ENCODE measurements around the gene INKA1.
"Not testable (repeated sequence)": the region's sequence is repeated elsewhere in the genome, so short reads cannot be mapped to it uniquely, and the experiment has no call there.

INKA1 gene

DNA sequence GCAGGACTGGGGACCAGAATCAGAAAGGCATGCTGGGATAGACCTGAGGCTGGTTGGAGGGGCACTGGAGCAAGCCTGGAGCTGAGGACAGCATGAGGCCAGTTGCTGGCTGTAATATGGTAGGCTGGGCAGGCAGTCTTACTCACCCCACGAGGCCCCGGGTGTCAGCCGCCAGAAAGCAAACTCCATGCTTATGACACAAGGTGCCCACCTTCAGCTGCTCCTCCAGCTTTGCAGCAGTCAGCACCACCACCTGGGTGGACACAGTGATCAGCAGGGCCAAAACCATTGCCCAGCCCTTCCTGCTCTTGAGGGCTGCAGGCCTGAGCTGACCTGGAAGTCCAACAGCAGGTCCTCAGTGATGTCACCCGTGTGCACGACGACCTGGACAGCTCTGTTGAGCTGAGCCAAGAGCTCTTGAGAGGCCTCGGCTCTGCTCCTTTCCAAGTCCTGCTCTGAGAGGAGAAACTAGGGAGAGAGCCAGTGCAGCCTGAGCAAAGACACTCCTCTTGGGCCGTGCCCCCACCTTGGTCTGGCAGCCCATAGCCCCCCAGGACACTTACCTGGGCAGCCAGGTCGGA is 9.9 kb downstream of the INKA1 start:
- TF ChIP-seq ZNF274 (IDR thresholded peaks at IDR 0.05; ENCODE audit: low read depth, low read length) = no peak
- H3K4me3 ChIP-seq (ENCODE audit: low read length) = peak overlapping the region; percentile 56; the same call in 1 of the 2 replicates

DNA sequence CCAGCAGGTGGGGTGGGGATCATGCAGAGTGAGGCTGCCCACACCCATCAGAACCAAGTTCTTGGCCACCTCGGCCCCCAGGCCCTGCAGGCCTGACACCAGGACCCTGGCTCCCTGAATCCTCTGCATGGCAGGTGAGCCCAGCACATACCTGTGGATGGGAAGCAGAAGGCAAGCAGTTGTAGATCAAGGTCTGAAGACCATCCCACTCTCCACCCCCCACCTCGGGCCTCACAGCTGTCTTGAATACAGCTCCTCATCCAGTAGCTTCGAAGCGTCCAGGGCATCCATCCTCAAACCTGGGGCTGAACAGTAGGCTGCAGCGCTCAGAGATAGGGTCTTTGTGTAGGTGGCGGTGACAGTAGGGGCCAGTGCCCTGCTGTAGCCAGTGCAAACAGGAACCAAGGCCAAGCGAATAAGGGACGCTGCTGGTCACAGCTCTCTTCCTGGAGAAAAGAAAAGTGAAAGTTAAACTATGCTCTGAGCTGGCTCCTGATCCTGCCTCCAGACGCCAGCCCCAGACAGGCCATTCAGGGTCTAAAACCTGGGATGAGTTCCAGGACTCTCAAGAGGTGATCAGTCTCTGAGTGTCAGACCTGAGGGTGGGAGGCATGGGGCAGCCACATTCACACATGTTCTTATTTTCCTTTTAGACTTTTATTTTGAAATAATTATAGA is 10.6 kb downstream of the INKA1 start, which contains the start of gene UBA7:
Gene UBA7 (minus strand): TSS at position 457 of the 678 bp plus-strand sequence. CDS start 166 bp downstream, at position 291.
- H3K4me3 ChIP-seq (ENCODE audit: low read length) = peak within 1 kb of the TSS; percentile 56; the same call in 1 of the 2 replicates
- TF ChIP-seq ZNF274 (IDR thresholded peaks at IDR 0.05; ENCODE audit: low read depth, low read length) = no peak

DNA sequence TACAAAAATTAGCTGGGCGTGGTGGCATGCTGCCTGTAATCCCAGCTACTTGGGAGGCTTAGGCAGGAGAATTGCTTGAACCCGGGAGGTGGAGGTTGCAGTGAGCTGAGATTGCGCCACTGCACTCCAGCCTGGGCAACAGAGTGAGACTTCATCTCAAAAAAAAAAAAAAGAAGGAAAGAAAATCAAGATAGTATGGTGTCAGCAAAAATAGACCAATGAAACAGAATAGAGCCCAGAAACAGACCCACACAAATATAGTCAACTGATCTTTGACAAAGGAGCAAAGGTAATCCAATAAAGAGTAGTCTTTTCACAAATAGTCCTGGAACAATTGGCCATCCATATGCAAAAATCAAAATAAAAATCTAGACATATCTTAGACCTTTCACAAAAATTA is 20.1 kb downstream of the INKA1 start:
- not testable (repeated sequence) for H3K4me3 ChIP-seq (ENCODE audit: low read length)

DNA sequence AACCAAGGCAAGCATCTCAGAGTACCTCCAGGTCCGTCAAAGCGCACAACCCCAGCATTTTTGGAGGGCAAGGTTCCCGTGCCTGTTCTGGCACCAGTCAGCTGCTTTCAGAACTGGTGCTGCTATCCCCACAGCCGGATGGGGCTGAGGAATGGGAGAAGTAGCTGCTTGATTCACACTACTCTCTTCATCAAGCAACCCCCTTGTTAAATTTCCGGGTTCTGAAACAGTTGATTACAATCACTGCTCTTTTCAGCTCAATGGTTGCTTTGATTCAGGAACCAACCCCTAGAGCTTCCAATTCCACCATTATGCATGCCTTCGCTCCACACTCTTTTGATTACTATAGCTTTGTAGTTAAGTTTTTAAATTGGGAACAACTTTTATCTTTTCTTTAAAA is 23.0 kb downstream of the INKA1 start:
- no peak overlapping the region for H3K4me3 ChIP-seq (ENCODE audit: low read length)

GRCh38 chr3:49831341-49831740 is 28.3 kb downstream of the INKA1 start:
- H3K4me3 ChIP-seq (ENCODE audit: low read length) = no peak overlapping the region
- no peak for TF ChIP-seq ZNF274 (IDR thresholded peaks at IDR 0.05; ENCODE audit: low read depth, low read length)

More for the DNA sequence above, 23.0 kb downstream of the INKA1 start:
- TF ChIP-seq ZNF274 (IDR thresholded peaks at IDR 0.05; ENCODE audit: low read depth, low read length) = no peak

GRCh38 chr3:49839193-49839809 is 36.2 kb downstream of the INKA1 start:
- no peak overlapping the region for H3K4me3 ChIP-seq (ENCODE audit: low read length)
- TF ChIP-seq ZNF274 (IDR thresholded peaks at IDR 0.05; ENCODE audit: low read depth, low read length) = no peak

DNA sequence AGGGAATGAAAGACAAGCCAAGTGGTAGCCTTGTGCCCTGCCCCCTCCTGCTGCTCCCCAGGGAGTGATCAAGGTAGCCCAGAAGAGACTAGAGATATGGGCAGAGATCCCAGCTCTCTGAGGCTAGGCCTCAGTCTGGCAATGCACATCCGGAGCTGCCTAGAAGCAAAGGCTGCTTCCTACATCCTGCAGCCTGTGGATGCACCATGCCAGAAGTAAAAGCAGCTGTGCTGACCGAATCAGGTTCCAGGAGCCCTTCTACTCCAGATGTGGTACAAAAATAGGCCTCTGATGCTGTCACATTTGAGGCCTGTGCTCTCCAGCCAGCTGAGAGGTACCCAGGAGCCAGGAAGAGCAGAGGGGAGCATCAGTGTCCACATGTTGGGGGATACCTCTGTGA is 37.3 kb downstream of the INKA1 start:
- no peak for TF ChIP-seq ZNF274 (IDR thresholded peaks at IDR 0.05; ENCODE audit: low read depth, low read length)
- no peak overlapping the region for H3K4me3 ChIP-seq (ENCODE audit: low read length)

- TF ChIP-seq ZNF274 (IDR thresholded peaks at IDR 0.05; ENCODE audit: low read depth, low read length) = no peak
- no peak overlapping the region for H3K4me3 ChIP-seq (ENCODE audit: low read length)
These were observed 38.1 kb downstream of the INKA1 start for GRCh38 chr3:49841126-49841696.

- H3K4me3 ChIP-seq (ENCODE audit: low read length) = no peak overlapping the region
- no peak for TF ChIP-seq ZNF274 (IDR thresholded peaks at IDR 0.05; ENCODE audit: low read depth, low read length)
These were observed 38.7 kb downstream of the INKA1 start for GRCh38 chr3:49841806-49842205.

DNA sequence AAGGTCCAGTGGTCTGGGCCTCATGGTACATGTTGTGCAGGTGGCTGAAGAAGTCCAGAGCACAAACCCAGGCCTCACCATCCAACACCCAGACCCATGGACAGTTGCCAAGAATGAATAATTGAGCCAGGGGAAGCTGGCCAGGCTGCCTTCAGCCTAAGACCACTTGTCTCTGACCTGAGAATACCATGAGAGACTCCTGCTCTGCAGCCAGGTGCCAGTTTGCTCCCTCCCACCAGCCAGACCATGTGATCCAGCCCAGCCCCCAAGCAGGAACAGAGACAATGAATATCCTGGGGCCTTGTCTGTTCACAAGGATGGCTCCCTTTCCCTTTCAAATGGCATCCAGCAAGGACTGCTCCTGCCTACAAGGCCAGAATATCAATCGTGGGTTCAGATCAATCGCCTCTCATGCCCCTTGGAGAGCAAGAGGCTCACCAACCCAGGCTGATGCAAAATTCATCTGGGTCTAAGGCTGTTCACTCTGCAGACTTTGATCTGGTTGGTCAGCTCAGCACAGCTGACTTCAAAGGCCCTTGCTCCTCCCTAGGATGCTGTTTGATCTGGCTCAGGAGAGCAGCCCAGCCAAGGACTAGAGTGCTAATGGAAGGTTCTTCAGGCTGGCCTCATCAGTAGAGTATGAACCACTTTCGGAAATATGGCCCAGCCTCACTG is 39.9 kb downstream of the INKA1 start:
- no peak for TF ChIP-seq ZNF274 (IDR thresholded peaks at IDR 0.05; ENCODE audit: low read depth, low read length)
- no peak overlapping the region for H3K4me3 ChIP-seq (ENCODE audit: low read length)

- no peak for TF ChIP-seq ZNF274 (IDR thresholded peaks at IDR 0.05; ENCODE audit: low read depth, low read length)
- no peak overlapping the region for H3K4me3 ChIP-seq (ENCODE audit: low read length)
These were observed 41.6 kb downstream of the INKA1 start for GRCh38 chr3:49844464-49845183.

DNA sequence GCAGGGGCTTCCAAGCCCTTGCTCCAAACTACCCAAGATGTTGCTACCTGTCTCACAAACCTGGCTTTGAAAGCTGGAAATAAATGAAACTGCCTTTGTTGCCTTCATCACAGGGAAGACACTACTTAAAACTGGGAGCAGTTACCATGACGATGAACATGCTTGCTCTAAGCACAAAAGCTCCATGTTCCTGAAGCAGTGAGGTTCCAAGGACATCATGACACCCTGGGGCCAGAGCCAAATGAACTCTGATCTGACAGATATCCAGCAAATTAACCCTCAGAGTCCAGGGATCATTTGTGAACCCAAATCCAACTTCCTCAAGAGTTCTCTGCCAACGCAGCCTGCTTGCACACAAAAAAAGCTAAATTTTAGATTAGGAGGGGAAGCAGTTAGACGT is 42.6 kb downstream of the INKA1 start:
- no peak for TF ChIP-seq ZNF274 (IDR thresholded peaks at IDR 0.05; ENCODE audit: low read depth, low read length)
- H3K4me3 ChIP-seq (ENCODE audit: low read length) = no peak overlapping the region

Data from GM08714 (cell line).